ENCODE results near the gene STARD9.
"Not testable (repeated sequence)": the region's sequence is repeated elsewhere in the genome, so short reads cannot be mapped to it uniquely, and the experiment has no call there.

- TF ChIP-seq, protein P1, sequence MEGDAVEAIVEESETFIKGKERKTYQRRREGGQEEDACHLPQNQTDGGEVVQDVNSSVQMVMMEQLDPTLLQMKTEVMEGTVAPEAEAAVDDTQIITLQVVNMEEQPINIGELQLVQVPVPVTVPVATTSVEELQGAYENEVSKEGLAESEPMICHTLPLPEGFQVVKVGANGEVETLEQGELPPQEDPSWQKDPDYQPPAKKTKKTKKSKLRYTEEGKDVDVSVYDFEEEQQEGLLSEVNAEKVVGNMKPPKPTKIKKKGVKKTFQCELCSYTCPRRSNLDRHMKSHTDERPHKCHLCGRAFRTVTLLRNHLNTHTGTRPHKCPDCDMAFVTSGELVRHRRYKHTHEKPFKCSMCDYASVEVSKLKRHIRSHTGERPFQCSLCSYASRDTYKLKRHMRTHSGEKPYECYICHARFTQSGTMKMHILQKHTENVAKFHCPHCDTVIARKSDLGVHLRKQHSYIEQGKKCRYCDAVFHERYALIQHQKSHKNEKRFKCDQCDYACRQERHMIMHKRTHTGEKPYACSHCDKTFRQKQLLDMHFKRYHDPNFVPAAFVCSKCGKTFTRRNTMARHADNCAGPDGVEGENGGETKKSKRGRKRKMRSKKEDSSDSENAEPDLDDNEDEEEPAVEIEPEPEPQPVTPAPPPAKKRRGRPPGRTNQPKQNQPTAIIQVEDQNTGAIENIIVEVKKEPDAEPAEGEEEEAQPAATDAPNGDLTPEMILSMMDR (conservative IDR thresholded peaks at IDR 0.05) = not testable (repeated sequence)
- not testable (repeated sequence) for TF ChIP-seq EZH2 (IDR thresholded peaks at IDR 0.05; ENCODE audit: low read depth)
These were observed 188.8 kb downstream of the STARD9 start for GRCh38 chr15:42764154-42764731.

All from PC-9 (cell line).